ENCODE measurements around the gene DYSF. TPM values are rescaled to one million over a fixed set of nuclear protein-coding genes. Genes with fewer than 3 reads are reported as not detected.

The DYSF gene
- total RNA-seq, 1 donor from 2014 or later: 42.8 TPM

GRCh38 chr2:71556692-71557250 lies 103.4 kb downstream of the DYSF start:
- H3K4me3 ChIP-seq (ENCODE audit: low read depth, low read length): no peak overlapping the region
- no peak for DNase-seq (ENCODE audit: low read depth)
- H3K27me3 ChIP-seq (ENCODE audit: control insufficient read depth, insufficient read depth, low read length): peaks cover 18% of the 10 kb centered on the region
- TF ChIP-seq CTCF (IDR thresholded peaks at IDR 0.05; ENCODE audit: insufficient read depth, low read length, poor library complexity, severe bottlenecking): no peak
- peaks cover 2% of the 10 kb centered on the region for H3K36me3 ChIP-seq (ENCODE audit: control insufficient read depth, insufficient read depth, low read length)

GRCh38 chr2:71557321-71557720 lies 104.0 kb downstream of the DYSF start:
- H3K36me3 ChIP-seq (ENCODE audit: control insufficient read depth, insufficient read depth, low read length): peaks cover 2% of the 10 kb centered on the region
- peaks cover 18% of the 10 kb centered on the region for H3K27me3 ChIP-seq (ENCODE audit: control insufficient read depth, insufficient read depth, low read length)
- no peak for DNase-seq (ENCODE audit: low read depth)
- H3K4me3 ChIP-seq (ENCODE audit: low read depth, low read length): no peak overlapping the region
- no peak for TF ChIP-seq CTCF (IDR thresholded peaks at IDR 0.05; ENCODE audit: insufficient read depth, low read length, poor library complexity, severe bottlenecking)

- no peak overlapping the region for H3K4me3 ChIP-seq (ENCODE audit: low read depth, low read length)
- DNase-seq (ENCODE audit: low read depth): peak; percentile 7
- H3K36me3 ChIP-seq (ENCODE audit: control insufficient read depth, insufficient read depth, low read length): peaks cover 2% of the 10 kb centered on the region
- no peak for TF ChIP-seq CTCF (IDR thresholded peaks at IDR 0.05; ENCODE audit: insufficient read depth, low read length, poor library complexity, severe bottlenecking)
- H3K27me3 ChIP-seq (ENCODE audit: control insufficient read depth, insufficient read depth, low read length): peaks cover 18% of the 10 kb centered on the region
Observed at GRCh38 chr2:71558300-71559051, 105.1 kb downstream of the DYSF start.

GRCh38 chr2:71559080-71559827 lies 105.9 kb downstream of the DYSF start:
- no peak for TF ChIP-seq CTCF (IDR thresholded peaks at IDR 0.05; ENCODE audit: insufficient read depth, low read length, poor library complexity, severe bottlenecking)
- H3K4me3 ChIP-seq (ENCODE audit: low read depth, low read length): no peak overlapping the region
- no peak for DNase-seq (ENCODE audit: low read depth)
- peaks cover 18% of the 10 kb centered on the region for H3K27me3 ChIP-seq (ENCODE audit: control insufficient read depth, insufficient read depth, low read length)
- H3K36me3 ChIP-seq (ENCODE audit: control insufficient read depth, insufficient read depth, low read length): no peaks in the 10 kb centered on the region

GRCh38 chr2:71559828-71560637 lies 106.7 kb downstream of the DYSF start:
- Histone ChIP-seq H3K27me3 (ENCODE audit: control insufficient read depth, insufficient read depth, low read length) (peaks cover 18% of the 10 kb centered on the region), H3K36me3 (ENCODE audit: control insufficient read depth, insufficient read depth, low read length) (no peaks in the 10 kb centered on the region), H3K4me3 (ENCODE audit: low read depth, low read length) (no peak overlapping the region)
- no peak for TF ChIP-seq CTCF (IDR thresholded peaks at IDR 0.05; ENCODE audit: insufficient read depth, low read length, poor library complexity, severe bottlenecking)
- DNase-seq (ENCODE audit: low read depth): no peak
